ENCODE measurements around the gene CES2.

Gene CES2

DNA sequence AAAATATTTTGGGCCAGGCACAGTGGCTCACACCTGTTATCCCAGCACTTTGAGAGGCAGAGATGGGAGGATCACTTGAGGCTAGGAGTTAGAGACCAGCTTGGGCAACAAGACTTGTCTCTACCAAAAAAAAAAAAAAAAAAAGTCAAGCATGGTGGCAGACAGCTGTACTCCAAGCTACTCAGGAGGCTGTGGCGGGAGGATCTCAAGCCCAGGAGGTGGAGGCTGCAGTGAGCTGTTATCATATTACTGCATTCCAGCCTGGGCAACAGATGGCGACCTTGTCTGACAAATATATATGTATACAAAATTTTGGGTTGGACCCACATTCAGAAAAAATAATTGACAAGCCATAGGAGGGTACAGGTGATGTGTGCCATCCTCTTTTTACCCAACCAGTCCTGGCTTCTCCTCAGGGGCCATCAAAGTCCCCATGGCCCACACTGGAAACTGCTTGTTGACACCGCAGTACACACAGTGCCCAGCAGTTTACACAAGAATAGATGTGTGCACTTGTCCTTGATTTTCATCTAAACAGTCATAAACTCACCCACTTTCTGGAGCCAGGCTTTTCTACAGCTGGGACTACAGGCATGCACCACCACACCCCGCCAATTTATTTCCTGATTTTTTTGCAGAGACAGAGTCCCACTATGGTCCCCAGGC, 1.7 kb downstream of the CES2 start:
- TF ChIP-seq ZNF565 (CRISPR knock-in tag; conservative IDR thresholded peaks at IDR 0.05; ENCODE audit: low read depth) (no peak), ISL1 (CRISPR knock-in tag; IDR thresholded peaks at IDR 0.05) (no peak), TOX (CRISPR knock-in tag; IDR thresholded peaks at IDR 0.05; ENCODE audit: borderline replicate concordance) (no peak), ZFP3 (CRISPR knock-in tag; IDR thresholded peaks at IDR 0.05) (no peak), OSR1 (CRISPR knock-in tag; IDR thresholded peaks at IDR 0.05) (no peak)
- TF ChIP-seq, protein P1, sequence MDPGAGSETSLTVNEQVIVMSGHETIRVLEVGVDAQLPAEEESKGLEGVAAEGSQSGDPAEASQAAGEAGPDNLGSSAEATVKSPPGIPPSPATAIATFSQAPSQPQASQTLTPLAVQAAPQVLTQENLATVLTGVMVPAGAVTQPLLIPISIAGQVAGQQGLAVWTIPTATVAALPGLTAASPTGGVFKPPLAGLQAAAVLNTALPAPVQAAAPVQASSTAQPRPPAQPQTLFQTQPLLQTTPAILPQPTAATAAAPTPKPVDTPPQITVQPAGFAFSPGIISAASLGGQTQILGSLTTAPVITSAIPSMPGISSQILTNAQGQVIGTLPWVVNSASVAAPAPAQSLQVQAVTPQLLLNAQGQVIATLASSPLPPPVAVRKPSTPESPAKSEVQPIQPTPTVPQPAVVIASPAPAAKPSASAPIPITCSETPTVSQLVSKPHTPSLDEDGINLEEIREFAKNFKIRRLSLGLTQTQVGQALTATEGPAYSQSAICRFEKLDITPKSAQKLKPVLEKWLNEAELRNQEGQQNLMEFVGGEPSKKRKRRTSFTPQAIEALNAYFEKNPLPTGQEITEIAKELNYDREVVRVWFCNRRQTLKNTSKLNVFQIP (CRISPR knock-in tag; IDR thresholded peaks at IDR 0.05; ENCODE audit: borderline replicate concordance, low read depth) = no peak
- TF ChIP-seq, protein P2, sequence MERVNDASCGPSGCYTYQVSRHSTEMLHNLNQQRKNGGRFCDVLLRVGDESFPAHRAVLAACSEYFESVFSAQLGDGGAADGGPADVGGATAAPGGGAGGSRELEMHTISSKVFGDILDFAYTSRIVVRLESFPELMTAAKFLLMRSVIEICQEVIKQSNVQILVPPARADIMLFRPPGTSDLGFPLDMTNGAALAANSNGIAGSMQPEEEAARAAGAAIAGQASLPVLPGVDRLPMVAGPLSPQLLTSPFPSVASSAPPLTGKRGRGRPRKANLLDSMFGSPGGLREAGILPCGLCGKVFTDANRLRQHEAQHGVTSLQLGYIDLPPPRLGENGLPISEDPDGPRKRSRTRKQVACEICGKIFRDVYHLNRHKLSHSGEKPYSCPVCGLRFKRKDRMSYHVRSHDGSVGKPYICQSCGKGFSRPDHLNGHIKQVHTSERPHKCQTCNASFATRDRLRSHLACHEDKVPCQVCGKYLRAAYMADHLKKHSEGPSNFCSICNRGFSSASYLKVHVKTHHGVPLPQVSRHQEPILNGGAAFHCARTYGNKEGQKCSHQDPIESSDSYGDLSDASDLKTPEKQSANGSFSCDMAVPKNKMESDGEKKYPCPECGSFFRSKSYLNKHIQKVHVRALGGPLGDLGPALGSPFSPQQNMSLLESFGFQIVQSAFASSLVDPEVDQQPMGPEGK (CRISPR knock-in tag; IDR thresholded peaks at IDR 0.05; ENCODE audit: borderline replicate concordance) = no peak
- no peak for ATAC-seq

DNA sequence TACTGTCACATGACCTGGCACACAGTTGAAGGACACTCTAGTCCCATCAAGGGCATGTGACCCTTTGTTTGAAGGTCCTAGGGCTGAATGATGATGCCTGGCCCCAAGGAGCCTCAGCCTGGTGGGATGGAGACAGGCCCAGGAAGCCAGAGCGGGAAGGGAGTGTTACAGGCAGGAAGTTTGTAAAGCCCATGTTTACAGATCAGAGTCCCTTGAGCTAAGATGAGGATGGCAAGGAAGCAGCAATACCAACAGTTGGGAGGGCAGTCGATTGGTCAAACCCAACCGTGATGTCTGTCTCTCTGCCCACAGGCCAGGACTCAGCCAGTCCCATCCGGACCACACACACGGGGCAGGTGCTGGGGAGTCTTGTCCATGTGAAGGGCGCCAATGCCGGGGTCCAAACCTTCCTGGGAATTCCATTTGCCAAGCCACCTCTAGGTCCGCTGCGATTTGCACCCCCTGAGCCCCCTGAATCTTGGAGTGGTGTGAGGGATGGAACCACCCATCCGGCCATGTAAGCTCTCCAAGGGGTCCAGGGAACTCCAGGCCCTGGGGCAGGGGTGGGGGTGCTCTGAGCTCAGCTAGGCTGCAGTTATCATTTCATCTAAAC, 2.5 kb downstream of the CES2 start:
- TF ChIP-seq SNAI2 (CRISPR knock-in tag; IDR thresholded peaks at IDR 0.05) (no peak), ISL1 (CRISPR knock-in tag; IDR thresholded peaks at IDR 0.05) (no peak)
- ATAC-seq = no peak

DNA sequence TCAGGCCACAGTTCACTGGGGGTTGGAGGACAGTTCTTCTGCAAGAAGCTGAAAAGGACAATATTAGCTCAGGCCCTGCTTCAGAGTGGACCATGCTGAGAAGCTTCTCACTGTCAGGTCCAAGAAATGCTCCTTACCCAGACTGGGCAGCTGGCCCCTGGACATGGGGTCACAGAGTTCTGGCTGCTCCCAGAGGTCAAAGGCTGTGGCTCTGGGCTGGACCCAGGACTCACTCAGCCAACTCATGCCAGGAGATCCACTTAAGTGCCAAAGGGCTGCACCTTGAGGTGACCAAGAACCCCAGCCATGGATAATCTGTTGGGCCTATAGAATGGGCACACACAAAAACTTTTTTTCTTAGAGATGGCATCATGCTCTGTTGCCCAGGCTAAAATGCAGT, 4.0 kb downstream of the CES2 start:
- ATAC-seq = no peak
- TF ChIP-seq BACH2 (CRISPR knock-in tag; IDR thresholded peaks at IDR 0.05; ENCODE audit: borderline replicate concordance) = no peak
- TF ChIP-seq, protein P3, sequence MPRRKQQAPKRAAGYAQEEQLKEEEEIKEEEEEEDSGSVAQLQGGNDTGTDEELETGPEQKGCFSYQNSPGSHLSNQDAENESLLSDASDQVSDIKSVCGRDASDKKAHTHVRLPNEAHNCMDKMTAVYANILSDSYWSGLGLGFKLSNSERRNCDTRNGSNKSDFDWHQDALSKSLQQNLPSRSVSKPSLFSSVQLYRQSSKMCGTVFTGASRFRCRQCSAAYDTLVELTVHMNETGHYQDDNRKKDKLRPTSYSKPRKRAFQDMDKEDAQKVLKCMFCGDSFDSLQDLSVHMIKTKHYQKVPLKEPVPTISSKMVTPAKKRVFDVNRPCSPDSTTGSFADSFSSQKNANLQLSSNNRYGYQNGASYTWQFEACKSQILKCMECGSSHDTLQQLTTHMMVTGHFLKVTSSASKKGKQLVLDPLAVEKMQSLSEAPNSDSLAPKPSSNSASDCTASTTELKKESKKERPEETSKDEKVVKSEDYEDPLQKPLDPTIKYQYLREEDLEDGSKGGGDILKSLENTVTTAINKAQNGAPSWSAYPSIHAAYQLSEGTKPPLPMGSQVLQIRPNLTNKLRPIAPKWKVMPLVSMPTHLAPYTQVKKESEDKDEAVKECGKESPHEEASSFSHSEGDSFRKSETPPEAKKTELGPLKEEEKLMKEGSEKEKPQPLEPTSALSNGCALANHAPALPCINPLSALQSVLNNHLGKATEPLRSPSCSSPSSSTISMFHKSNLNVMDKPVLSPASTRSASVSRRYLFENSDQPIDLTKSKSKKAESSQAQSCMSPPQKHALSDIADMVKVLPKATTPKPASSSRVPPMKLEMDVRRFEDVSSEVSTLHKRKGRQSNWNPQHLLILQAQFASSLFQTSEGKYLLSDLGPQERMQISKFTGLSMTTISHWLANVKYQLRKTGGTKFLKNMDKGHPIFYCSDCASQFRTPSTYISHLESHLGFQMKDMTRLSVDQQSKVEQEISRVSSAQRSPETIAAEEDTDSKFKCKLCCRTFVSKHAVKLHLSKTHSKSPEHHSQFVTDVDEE (CRISPR knock-in tag; IDR thresholded peaks at IDR 0.05) = no peak
- TF ChIP-seq ZFP30 (CRISPR knock-in tag; IDR thresholded peaks at IDR 0.05) = no peak
- TF ChIP-seq CSDC2 (CRISPR knock-in tag; IDR thresholded peaks at IDR 0.05) = no peak
- TF ChIP-seq, protein P4, sequence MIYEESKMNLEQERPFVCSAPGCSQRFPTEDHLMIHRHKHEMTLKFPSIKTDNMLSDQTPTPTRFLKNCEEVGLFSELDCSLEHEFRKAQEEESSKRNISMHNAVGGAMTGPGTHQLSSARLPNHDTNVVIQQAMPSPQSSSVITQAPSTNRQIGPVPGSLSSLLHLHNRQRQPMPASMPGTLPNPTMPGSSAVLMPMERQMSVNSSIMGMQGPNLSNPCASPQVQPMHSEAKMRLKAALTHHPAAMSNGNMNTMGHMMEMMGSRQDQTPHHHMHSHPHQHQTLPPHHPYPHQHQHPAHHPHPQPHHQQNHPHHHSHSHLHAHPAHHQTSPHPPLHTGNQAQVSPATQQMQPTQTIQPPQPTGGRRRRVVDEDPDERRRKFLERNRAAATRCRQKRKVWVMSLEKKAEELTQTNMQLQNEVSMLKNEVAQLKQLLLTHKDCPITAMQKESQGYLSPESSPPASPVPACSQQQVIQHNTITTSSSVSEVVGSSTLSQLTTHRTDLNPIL (CRISPR knock-in tag; IDR thresholded peaks at IDR 0.05; ENCODE audit: low read depth) = no peak
- no peak for TF ChIP-seq TCF4 (CRISPR knock-in tag; IDR thresholded peaks at IDR 0.05; ENCODE audit: borderline replicate concordance)
- TF ChIP-seq ARNTL (CRISPR knock-in tag; IDR thresholded peaks at IDR 0.05; ENCODE audit: borderline replicate concordance, low read depth) = no peak
- TF ChIP-seq ISL1 (CRISPR knock-in tag; IDR thresholded peaks at IDR 0.05) = no peak
- TF ChIP-seq ZNF70 (CRISPR knock-in tag; IDR thresholded peaks at IDR 0.05) = no peak
- no peak for TF ChIP-seq OSR1 (CRISPR knock-in tag; IDR thresholded peaks at IDR 0.05)
- no peak for TF ChIP-seq ZNF565 (CRISPR knock-in tag; conservative IDR thresholded peaks at IDR 0.05; ENCODE audit: low read depth)
- no peak for TF ChIP-seq ESRRG (CRISPR knock-in tag; IDR thresholded peaks at IDR 0.05)
- TF ChIP-seq, protein P1 (CRISPR knock-in tag; IDR thresholded peaks at IDR 0.05; ENCODE audit: borderline replicate concordance, low read depth) = no peak
- TF ChIP-seq RARB (CRISPR knock-in tag; IDR thresholded peaks at IDR 0.05) = no peak
- no peak for TF ChIP-seq PPARA (CRISPR knock-in tag; IDR thresholded peaks at IDR 0.05; ENCODE audit: borderline replicate concordance)
- TF ChIP-seq ZFP3 (CRISPR knock-in tag; IDR thresholded peaks at IDR 0.05) = no peak

Data from SK-N-SH treated with all-trans-retinoic acid at 6 μM for 48 hours (cell line).